Fibroblast of lung (primary cell): ENCODE results near the gene DGAT2L6. TPM values are rescaled to one million over a fixed set of nuclear protein-coding genes. Genes with fewer than 3 reads are reported as not detected.

Source experiments
- DNase-seq, 2 donors: peaks; one replicate each; pipeline versions ENCODE4 v3.0.0 to v3.0.0-alpha.2; 2010; ENCODE audit warnings: low read depth in 2 of 2
- H2AFZ ChIP-seq: 2 replicates; pipeline ENCODE4 v1.5.1; 2012; ENCODE audit warnings: low read length, control low read depth, inconsistent platforms
- H3K27ac ChIP-seq: 2 replicates; pipeline ENCODE4 v1.5.1; 2011; ENCODE audit warnings: low read length, control low read depth; ENCODE audit not compliant: insufficient read depth
- H3K27me3 ChIP-seq: 2 replicates; pipeline ENCODE4 v1.5.1; 2011; ENCODE audit warnings: mild to moderate bottlenecking, low read length; ENCODE audit not compliant: control insufficient read depth, insufficient read depth
- H3K36me3 ChIP-seq: 2 replicates; pipeline ENCODE4 v1.5.1; 2011; ENCODE audit warnings: low read length; ENCODE audit not compliant: control insufficient read depth, insufficient read depth
- H3K4me1 ChIP-seq: 2 replicates; pipeline ENCODE4 v1.5.1; 2011; ENCODE audit warnings: low read length; ENCODE audit not compliant: control insufficient read depth, insufficient read depth; ENCODE audit errors: extremely low read depth
- H3K4me2 ChIP-seq: 2 replicates; pipeline ENCODE4 v1.5.1; 2011; ENCODE audit warnings: low read length, control low read depth; ENCODE audit not compliant: insufficient read depth; ENCODE audit errors: extremely low read depth
- H3K4me3 ChIP-seq, 4 experiments: fragments of 200-600 bp in 1 of 4; sonication (generic) in 1 of 4; replicated peaks in 1 of 4; 2 replicates each; pipeline ENCODE4 v1.5.1; 2011 to 2016; ENCODE audit warnings: low read length in 4 of 4, low read depth in 3 of 4, mild to moderate bottlenecking in 3 of 4, control low read depth in 2 of 4, inconsistent platforms in 1 of 4, mixed read lengths in 1 of 4; ENCODE audit not compliant: insufficient read depth in 1 of 4; ENCODE audit errors: control extremely low read depth in 1 of 4
- H3K79me2 ChIP-seq: 2 replicates; pipeline ENCODE4 v1.5.1; 2012; ENCODE audit warnings: mild to moderate bottlenecking, low read length, inconsistent platforms; ENCODE audit not compliant: control insufficient read depth, insufficient read depth
- H3K9ac ChIP-seq: 2 replicates; pipeline ENCODE4 v1.5.1; 2011; ENCODE audit warnings: mild to moderate bottlenecking, low read length, control low read depth; ENCODE audit not compliant: insufficient read depth
- H3K9me3 ChIP-seq: 2 replicates; pipeline ENCODE4 v1.5.1; 2012; ENCODE audit warnings: low read depth, low read length; ENCODE audit not compliant: control insufficient read depth, insufficient read depth
- H4K20me1 ChIP-seq: 2 replicates; pipeline ENCODE4 v1.5.1; 2011; ENCODE audit warnings: low read length; ENCODE audit not compliant: control insufficient read depth, insufficient read depth; ENCODE audit errors: extremely low read depth
- CTCF ChIP-seq, 2 donors: IDR thresholded peaks in 1 of 2; conservative IDR thresholded peaks in 1 of 2; 1 replicate in 1 of 2; 2 replicates in 1 of 2; pipeline ENCODE4 v1.5.1; 2011 to 2012; ENCODE audit warnings: low read length in 2 of 2, control low read depth in 1 of 2, inconsistent platforms in 1 of 2, low read depth in 1 of 2, mild to moderate bottlenecking in 1 of 2
- EZH2 ChIP-seq: IDR thresholded peaks from 2 replicates; pipeline ENCODE4 v1.5.1; 2012; ENCODE audit warnings: low read length, control low read depth, mild to moderate bottlenecking; ENCODE audit errors: missing control alignments
- polyA plus RNA-seq, 2 donors: library from polyadenylated mRNA; depleted of rRNA in 1 of 2; stranded (reverse) in 1 of 2; unstranded in 1 of 2; fragments of >200 nt; gene quantifications; 2 replicates each; pipeline ENCODE4 v1.2.1, GENCODE V29; 2011 to 2012; ENCODE audit warnings: missing spikeins in 1 of 2
- total RNA-seq: library from RNA; depleted of rRNA; stranded (reverse); fragments of >200 nt; gene quantifications from 2 replicates; pipeline ENCODE4 v1.2.1, GENCODE V29; 2014

Gene DGAT2L6
- total and polyA plus RNA-seq, 2 donors (not counting 1 experiment from before 2014, with no cell fraction given): not detected

DNA sequence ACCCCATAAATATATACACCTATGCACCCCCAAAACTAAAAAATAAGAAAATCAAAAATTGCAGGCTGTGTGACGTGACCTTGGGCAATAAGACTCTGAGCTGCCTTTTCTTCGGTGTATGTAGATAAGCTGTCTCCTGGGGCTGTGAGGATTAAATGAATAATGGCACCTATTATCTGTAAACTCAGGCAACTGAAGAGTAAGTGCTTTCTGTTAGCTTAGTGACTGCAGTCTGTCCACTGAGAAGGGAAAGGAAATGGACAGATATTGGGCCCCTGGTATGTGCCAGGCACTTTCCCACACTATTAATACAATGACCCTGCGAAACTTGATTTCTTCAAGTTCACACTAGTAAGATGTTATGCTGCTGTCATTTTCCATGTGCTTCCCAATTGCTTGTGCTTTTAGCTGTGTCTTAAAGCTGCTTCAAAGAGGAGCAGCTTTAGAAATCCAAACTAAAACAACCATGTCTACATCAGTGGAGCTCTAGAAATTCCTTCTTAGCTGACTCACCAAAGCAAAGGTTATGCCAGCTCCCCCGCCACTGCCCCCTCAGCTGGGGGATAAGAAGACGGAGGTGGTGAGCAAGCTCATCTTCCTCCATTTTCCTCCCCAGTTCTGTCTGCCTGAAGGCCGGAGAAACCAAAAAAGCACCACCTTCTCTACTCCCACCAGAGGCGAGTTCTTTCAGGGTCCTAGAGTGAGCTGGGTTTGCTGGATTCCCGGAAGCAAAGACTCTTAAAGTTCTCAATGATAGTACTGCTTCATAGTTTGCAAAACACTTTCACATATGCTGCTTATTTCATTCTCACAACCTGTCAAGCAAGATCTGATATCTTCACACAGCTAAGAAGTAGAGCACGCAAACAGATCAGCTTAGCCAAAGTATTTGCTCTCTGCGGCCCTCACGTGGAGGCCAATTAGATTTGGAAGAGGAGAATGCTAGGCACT is 8.8 kb upstream of the DGAT2L6 start:
- Histone ChIP-seq H3K27ac (peak overlapping the region; percentile 7), H3K4me1 (peaks cover 8% of the 10 kb centered on the region), H3K36me3 (peaks cover 1% of the 10 kb centered on the region), H2AFZ (peak overlapping the region; percentile 43), H3K4me3 (peak overlapping the region in 2 of 4 experiments; percentile 29 to 30), H3K9ac (no peak overlapping the region), H3K27me3 (no peaks in the 10 kb centered on the region), H3K79me2 (no peaks in the 10 kb centered on the region), H4K20me1 (no peaks in the 10 kb centered on the region), H3K4me2 (peak overlapping the region; percentile 11), H3K9me3 (no peaks in the 10 kb centered on the region)
- peak; percentile 66 to 80 for DNase-seq
- TF ChIP-seq EZH2 (no peak), CTCF (conservative IDR thresholded peaks at IDR 0.05 in 1 of 2, IDR thresholded peaks at IDR 0.05 in 1 of 2; ENCODE audit: low read depth in 1 of 2, low read length in 2 of 2) (no peak)

GRCh38 chrX:70169281-70169680 is 8.0 kb upstream of the DGAT2L6 start:
- H3K36me3 ChIP-seq: peaks cover 1% of the 10 kb centered on the region
- no peak overlapping the region for H3K4me3 ChIP-seq
- no peak for DNase-seq
- no peak overlapping the region for H3K27ac ChIP-seq
- no peak overlapping the region for H3K4me2 ChIP-seq
- no peaks in the 10 kb centered on the region for H3K27me3 ChIP-seq
- no peak overlapping the region for H3K9ac ChIP-seq
- H3K4me1 ChIP-seq: peaks cover 8% of the 10 kb centered on the region
- TF ChIP-seq EZH2 (no peak), CTCF (conservative IDR thresholded peaks at IDR 0.05 in 1 of 2, IDR thresholded peaks at IDR 0.05 in 1 of 2; ENCODE audit: low read depth in 1 of 2, low read length in 2 of 2) (no peak)
- H3K79me2 ChIP-seq: no peaks in the 10 kb centered on the region
- H4K20me1 ChIP-seq: no peaks in the 10 kb centered on the region
- H3K9me3 ChIP-seq: no peaks in the 10 kb centered on the region
- no peak overlapping the region for H2AFZ ChIP-seq

DNA sequence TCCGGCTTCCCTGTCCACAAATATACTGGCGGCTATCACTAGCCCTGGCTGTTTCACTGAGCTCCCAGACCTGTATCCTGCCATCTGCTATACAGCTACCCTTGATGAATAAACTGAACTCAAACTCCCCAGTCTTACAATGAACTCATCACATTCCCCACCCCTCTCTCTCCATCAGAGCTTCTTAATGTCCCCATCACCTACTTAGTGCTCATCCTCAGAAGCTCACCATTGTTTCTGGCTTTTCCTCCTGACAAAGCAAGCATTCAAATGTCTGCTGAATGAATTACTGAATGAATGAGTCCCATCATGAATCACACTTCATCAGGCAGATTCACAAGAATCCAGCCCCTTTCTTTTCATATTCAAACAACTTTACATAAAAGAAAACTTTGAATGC is 5.7 kb upstream of the DGAT2L6 start:
- Histone ChIP-seq H3K27me3 (no peaks in the 10 kb centered on the region), H3K9me3 (no peaks in the 10 kb centered on the region), H3K9ac (no peak overlapping the region), H3K27ac (no peak overlapping the region), H3K36me3 (peaks cover 1% of the 10 kb centered on the region), H3K79me2 (no peaks in the 10 kb centered on the region), H3K4me1 (peaks cover 8% of the 10 kb centered on the region), H4K20me1 (no peaks in the 10 kb centered on the region), H3K4me2 (no peak overlapping the region), H3K4me3 (no peak overlapping the region), H2AFZ (no peak overlapping the region)
- TF ChIP-seq EZH2 (no peak), CTCF (conservative IDR thresholded peaks at IDR 0.05 in 1 of 2, IDR thresholded peaks at IDR 0.05 in 1 of 2; ENCODE audit: low read depth in 1 of 2, low read length in 2 of 2) (no peak)
- peak in 1 of 2 donors; percentile 30 for DNase-seq
